GM13977 (cell line): ENCODE measurements around the gene DBET.
"Not testable (repeated sequence)": the region's sequence is repeated elsewhere in the genome, so short reads cannot be mapped to it uniquely, and the experiment has no call there.

Source experiments
- DNase-seq: peaks from one replicate; pipeline ENCODE4 v3.0.0; 2012; ENCODE audit warnings: low spot score
- in situ Hi-C: fragments of 300-500 bp; cut with MboI; formaldehyde crosslinking; loops from one replicate; pipeline ENCODE4 v1.12.0; 2022; ENCODE audit warnings: low sequenced_read_pairs, low pct_unique_long_range_greater_than_20kb, mixed read lengths, inconsistent platforms; ENCODE audit not compliant: unreplicated experiment
- TF ChIP-seq, protein P1 (sequence below): IDR thresholded peaks from 2 replicates; pipeline ENCODE4 v1.5.1; 2012; ENCODE audit warnings: mild to moderate bottlenecking, control low read depth; ENCODE audit not compliant: insufficient read depth; ENCODE audit errors: extremely low read depth, missing control alignments

The DBET gene

DNA sequence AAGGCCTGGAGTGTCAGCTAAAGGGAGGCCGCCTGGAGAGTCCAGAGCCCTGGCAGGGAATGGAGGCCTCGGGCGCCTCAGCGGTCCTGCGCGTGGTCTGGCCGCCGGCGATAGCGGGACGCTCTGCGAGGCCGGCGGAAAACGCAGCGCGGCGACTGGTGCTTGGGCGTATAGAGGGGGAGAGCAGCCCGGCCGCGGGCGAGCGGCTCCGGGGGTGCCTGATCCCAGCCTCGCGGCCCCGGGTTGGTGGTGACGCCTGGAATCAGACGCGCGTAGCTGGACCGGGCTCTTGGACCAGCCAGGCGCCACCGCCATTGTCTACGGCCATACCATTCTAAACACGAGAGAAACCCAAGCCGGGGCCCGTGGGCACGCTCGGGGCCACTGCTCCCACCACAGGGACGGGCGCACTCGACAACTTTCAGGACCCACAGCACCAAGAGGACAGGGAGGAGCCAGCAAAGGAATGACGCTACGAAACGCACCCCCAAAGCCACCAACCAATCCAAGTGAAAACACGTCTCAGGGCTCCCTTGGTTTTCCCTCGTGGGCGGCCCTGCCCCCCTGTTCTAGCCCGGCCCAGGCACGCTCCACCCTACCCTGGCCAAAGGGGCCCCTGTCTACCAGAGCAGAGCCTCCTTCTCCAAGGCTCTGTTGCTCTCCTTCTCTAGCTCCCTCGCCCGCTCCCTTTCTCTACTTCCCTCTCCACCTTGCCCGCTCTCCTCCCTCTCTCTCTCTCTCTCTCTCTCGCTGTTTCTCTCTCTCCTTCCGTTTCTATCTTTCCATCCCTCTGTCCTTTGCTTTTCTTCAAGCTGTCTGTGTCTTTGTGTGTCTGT, 45.1 kb upstream of the DBET start:
- TF ChIP-seq, protein P1, sequence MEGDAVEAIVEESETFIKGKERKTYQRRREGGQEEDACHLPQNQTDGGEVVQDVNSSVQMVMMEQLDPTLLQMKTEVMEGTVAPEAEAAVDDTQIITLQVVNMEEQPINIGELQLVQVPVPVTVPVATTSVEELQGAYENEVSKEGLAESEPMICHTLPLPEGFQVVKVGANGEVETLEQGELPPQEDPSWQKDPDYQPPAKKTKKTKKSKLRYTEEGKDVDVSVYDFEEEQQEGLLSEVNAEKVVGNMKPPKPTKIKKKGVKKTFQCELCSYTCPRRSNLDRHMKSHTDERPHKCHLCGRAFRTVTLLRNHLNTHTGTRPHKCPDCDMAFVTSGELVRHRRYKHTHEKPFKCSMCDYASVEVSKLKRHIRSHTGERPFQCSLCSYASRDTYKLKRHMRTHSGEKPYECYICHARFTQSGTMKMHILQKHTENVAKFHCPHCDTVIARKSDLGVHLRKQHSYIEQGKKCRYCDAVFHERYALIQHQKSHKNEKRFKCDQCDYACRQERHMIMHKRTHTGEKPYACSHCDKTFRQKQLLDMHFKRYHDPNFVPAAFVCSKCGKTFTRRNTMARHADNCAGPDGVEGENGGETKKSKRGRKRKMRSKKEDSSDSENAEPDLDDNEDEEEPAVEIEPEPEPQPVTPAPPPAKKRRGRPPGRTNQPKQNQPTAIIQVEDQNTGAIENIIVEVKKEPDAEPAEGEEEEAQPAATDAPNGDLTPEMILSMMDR = no peak
- DNase-seq = peak; percentile 22
- in situ Hi-C loops = no loop called here

DNA sequence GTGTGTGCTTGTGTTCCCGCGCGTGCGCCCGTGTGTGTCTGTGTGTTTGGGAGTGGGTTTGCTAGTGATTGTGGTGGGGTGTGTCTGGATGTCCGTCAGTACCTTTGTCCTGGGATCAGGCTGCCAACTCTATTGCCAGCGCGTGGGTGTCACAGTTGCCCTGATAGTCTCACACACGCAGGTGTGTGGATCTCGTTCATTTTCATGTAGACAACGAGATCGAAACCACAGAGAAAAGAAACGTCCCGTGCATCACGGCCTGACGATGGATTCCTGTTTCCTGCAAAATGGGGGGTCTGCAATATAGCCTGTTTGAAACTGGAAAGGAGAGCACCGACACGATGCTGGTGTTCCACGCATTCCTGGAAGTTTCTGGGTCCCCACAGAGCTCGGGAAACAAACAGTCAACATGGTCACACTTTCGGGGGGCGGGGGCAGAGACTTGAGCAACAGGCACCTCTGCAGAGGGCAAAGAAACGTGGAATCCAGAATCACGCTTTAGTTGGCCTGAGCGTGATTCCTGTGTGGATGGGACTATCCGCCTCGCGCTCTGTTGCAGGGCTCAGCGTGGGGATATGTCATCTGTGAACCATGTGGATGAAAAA, 44.3 kb upstream of the DBET start:
- DNase-seq = peak; percentile 12
- in situ Hi-C loops = not testable (repeated sequence)

DNA sequence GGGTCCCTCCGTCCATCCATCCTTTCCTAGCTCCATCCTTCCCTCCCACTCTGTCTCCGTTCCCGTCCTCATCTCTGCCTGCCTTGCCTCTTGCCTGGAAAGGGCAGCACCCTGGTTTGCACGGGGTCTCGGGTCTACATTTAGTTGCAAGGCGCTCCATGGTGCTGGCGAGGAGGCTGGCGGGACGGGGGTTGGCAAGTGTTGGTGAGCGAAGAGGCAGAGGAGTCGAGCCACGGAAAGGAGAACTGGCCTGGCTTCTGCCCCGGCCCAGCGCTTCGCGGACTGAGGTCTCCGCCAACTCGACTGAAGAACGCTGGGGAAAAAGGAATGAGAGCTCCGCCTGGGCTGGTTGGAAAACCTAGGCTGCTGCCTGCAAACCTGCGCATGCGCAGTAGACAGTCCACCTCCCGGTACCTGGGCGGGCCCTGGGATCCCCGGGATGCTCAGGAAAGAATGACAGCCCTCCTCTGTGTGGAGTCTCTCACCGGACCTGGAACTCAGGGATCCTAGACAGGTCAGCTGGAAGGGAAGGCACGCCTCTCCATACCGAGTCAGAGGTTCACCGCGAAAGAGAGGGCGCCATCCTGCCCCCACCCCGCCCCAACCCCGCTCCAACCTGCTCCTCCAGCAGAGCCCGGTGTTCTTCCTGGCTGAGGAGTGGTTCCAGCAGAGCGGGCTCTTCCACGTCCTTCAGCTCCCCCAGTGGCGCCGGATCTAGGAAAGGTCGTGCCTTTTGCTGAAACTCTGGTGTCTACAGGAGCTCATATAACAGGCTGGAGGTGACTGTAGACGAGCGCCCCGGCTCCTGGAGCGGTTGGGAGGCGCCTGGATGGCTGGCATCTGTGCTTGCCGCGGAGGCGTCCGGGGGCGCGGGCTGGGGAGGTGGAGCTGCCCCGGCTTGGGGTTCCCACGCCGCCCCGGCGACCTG, 43.2 kb upstream of the DBET start:
- peak; percentile 45 for DNase-seq
- in situ Hi-C loops = no loop called here

DNA sequence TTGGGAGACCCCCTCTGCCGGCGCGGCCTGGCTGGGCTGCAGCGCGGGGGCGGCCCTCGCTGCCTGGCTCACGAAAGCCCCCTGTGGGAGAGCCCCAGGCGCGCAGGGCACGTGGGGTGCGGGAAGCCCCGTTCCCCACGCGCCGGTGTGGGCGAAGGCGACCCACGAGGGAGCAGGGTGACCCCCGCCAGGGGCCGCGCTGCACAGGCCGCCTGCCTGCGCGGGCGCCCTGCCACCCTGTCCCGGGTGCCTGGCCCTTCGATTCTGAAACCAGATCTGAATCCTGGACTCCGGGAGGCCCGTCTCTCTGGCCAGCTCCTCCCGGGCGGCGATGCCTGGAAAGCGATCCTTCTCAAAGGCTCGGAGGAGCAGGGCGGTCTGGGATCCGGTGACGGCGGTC, 42.3 kb upstream of the DBET start:
- DNase-seq, in situ Hi-C loops: not testable (repeated sequence)

More for the DNA sequence above, 43.2 kb upstream of the DBET start:
- TF ChIP-seq, protein P1 = no peak

DNA sequence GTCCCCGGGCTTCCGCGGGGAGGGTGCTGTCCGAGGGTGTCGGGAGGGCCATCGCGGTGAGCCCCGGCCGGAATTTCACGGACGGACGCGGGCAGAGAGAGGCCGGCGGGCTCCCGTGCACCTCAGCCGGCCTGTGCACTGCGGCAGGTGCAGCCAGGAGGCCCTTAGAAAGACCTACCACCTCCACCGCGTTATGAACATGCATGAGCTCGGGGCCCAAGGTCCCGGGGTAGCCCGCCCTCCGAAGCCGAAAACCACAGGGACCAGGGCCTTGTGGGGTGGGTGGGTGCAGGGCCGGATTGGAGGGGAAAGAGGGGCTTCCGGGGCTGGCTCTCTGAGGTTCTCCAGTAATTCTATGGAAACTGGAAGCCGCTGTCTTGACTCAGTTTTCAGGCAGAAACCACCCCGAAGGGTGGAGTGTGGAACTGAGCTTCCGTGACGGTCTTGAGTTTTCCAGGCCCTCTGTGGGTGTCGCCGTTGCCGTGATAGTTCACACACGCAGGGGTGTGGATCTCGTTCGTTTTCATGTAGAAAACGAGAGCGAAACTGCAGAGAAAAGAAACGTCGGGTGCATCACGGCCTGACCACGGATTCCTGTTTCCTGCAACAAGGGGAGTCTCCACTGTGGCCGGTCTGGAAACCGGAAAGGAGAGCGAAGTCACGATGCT, 41.6 kb upstream of the DBET start:
- peak; percentile 14 for DNase-seq
- in situ Hi-C loops = not testable (repeated sequence)

DNA sequence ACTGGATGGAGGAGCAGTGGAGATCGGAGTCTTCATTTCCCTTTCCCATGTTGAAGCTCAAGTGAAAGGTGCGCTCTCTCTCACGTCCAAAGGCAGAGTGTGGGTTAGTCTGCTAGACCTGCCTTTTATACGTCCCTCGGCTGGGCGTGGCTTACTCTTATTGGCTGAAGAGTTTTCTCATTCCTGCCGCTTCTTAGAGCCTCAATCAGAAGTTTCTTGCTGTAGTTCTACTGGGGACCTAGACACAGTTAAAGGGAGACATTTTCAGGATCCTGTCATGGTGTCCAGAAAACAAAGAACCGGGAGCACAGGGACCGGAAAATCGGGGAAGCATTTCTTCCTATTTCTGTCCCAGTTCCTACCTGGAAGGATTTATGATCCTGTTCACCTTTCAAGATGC, 37.1 kb upstream of the DBET start, which contains the start of gene FRG2:
Gene FRG2, minus strand, starts transcription at position 101 of the 400 bp plus-strand sequence. Its CDS starts 52 bp downstream, at position 49.
- in situ Hi-C loops = not testable (repeated sequence)

DNA sequence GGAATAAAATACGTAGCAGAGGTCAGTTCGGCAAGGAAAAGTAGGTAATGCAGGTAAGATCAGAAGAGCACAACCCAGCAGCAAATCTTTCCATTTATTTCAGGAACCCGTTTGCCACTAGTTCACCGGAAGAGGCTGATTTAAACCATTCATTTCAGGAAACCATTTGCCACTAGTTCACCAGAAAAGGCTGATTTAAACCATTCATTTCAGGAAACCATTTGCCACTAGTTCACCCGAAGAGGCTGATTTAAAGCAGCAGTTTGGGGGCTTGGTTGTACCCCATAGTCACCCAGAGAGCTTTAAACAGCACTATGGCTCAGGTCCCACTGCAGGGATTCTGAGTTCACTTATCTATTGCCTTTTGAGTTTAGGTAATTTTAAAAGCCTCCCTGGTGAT, 33.0 kb upstream of the DBET start:
- in situ Hi-C loops, DNase-seq: not testable (repeated sequence)

More for the DNA sequence above, 37.1 kb upstream of the DBET start, which contains the start of gene FRG2:
- not testable (repeated sequence) for DNase-seq

DNA sequence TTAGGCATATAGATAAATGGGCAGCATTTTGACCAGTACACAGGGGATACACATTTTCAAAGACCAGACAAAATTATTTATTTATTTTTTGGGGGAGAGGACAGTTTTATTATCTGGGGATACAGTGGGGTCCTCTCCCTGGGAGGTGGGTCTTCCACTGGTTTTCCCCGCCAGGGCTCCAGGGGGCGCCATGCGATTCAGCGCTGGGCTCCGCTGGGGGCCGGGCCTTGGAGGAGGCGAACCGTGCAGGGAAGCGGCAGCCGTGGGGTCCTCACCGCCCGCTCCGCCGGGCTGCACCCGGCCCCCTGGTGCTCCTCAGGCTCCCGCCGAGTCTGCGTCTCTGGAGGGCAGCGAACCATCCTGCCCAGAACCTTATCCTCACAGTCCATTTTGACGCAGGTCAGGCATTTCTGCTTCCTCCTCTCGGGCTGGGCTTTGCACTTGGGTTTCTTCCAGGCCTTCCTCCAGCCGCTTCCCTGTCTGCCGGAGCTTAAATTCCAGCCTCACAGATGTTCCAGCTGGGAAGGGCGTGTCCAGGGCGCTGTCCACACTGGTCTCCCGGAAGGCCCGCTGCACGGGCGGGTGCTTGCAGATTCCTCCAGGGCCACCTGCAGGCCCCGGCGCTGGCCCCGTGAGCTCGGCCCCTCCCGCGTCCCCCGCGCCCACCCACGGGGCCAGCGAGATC, 26.5 kb upstream of the DBET start:
- in situ Hi-C loops, DNase-seq: not testable (repeated sequence)

DNA sequence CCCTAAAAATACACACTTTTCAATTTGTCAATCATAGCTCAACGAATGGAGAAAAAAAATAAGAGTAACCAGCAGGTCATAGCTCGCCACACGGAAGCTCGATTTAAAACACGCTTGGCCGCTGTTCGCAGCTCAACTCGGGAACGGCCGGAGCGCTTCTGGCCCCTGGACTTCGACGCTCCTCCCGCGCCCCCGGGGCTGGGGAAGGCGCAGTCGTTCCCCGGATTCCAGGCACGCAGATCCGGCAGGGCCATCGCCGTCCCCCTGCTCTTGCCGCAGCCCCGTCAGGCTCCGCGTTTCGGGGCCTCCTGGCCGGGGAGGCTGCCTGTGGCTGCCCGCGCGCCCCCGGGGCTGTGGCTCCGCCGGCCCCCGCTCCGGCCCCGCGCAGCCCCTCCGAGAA, 23.4 kb upstream of the DBET start:
- in situ Hi-C loops, DNase-seq: not testable (repeated sequence)

DNA sequence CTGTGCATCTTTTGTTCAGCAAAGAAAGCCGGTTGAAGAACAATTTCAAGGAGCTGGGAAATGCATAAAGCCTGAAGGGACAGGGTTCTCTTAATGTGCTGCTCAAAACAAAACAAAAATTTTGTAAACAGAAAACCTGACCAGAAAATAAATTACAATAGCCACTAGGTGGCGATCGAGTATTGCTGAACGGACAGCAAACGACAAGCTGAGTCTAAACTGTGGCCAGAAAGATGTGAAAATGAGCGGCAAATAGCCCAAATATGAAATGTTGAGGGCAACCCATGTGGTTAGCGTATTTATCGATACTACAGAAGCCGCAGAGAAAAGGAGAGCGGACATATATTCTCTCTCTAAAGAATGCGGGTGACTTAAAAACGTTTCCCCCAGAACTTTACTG, 16.7 kb upstream of the DBET start:
- DNase-seq, in situ Hi-C loops: not testable (repeated sequence)

DNA sequence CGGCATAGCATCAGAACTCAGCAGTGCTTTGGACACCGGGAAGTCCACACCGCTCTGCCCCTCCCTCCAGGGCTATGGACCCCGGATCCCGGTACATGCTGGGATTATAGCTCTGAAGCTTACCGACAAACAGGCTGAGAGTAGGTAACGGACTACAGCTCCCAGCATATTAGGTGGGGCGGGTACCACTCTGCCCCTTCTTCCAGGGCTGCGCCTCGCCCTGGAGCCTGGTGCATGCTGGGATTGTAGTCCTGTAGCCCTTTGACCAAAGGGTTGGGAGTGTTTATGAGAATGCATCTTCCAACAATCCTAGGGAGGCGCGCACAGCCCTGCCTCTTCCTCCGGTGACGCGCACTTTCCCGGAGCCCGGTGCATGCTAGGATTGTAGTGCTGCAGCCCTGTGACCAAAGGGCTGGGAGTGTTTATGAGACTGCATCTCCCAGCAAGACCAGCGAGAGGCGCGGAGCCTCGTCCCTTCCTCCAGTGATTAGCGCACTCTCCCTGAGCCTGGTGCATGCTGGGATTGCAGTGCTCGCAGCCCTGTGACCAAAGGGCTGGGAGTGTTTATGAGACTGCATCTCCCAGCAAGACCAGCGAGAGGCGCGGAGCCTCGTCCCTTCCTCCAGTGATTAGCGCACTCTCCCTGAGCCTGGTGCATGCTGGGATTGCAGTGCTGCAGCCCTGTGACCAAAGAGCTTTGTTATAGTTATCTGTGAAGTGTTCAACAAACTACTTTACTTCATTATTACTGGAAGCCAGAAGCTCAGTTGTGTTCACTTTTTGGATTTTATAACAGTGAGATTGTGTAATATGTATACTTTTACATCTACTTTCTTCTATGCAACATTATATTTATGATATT, 14.7 kb upstream of the DBET start:
- DNase-seq, in situ Hi-C loops: not testable (repeated sequence)

DNA sequence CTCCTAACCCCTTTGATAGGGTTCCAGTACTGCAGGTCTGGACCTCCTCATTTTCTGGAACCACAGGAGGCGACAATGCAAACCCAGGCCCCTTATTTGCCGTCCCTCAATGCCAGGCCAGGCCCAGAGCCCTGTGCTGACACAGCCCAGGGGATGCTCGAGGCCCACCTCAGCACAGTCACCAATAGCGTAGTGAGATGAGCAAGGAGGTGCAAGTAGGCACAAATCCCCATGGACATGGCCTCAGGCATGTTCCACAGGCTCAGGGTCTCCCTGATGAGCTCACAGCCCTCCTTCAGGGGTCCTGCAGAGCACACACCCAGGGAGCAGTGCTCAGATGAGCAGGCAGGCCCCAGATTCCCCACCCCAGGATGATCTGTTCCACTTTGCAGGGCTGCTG, 5.3 kb upstream of the DBET start:
- DNase-seq, in situ Hi-C loops: not testable (repeated sequence)

DNA sequence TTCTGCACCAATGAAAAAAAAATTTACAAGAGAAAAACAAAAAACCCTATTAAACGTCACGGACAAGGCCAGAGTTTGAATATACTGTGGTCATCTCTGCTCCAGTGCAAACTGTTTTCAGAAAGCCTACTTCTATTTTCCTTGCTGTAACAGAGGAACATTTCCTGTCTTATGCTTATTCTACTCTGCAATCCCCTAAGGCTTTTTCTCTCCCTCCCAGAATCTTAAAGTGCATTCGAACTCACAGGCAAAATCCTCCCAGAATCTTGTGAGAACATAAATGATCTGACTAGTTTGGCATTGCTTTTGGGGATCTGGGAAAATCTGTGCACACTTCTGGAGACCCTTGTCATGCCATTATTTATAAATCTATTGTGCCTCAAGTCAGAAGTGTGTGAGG, 503 bp downstream of the DBET start:
- DNase-seq, in situ Hi-C loops: not testable (repeated sequence)
